GM21786 (cell line): ENCODE data around the gene ZNF891.

ENCODE experiments used
- ATAC-seq: cut with Tn5 transposase; IDR thresholded peaks from one replicate; pipeline ENCODE4 v1.9.1; 2021; ENCODE audit not compliant: unreplicated experiment

ZNF891 gene

DNA sequence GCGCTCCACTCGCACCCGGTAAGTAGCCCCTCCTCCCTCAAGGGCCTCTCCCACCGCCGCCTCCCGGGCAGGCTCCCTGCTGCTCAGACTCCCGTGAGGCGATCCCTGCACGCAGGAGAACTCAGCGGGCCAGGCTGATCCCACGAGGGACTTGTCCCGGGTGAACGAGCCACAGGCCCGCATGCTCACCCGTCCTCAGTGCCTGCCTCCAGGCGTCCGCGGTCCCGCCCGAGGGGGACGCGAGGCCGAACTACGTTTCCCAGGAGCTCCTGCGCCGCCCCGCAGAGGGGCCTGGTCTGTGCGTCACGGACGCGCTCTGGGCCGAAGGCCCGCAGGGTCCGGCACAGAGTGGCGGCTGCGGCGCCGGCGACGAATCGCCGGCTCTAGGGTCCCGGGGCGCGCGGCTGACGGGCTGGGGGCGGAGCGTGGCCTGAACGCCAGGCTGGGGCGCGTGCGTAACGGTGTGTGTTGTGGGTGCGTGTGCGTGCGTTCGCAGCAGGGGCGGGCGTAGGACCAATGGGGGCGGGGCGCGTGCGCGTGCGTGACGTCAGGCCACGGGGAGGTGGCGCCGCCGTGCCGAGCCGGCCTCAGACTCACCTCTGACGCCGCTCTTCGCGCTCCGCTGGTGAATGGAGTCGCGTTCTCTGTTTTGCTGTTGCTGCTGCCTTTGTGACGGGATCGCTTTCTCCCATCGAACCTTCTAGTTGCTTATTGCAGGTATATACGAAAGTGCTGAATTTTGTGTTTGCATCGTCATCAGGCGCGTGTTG, at the start of gene ZNF891, which contains the start of gene ZNF10:
Gene ZNF891 (minus strand): TSS at position 237 of the 770 bp plus-strand sequence. CDS start 8,356 bp downstream, outside the sequence.
Gene ZNF10 (plus strand): TSS at position 590 of the 770 bp plus-strand sequence. CDS start 13,866 bp downstream, outside the sequence.
- ATAC-seq, result peak; percentile 91

DNA sequence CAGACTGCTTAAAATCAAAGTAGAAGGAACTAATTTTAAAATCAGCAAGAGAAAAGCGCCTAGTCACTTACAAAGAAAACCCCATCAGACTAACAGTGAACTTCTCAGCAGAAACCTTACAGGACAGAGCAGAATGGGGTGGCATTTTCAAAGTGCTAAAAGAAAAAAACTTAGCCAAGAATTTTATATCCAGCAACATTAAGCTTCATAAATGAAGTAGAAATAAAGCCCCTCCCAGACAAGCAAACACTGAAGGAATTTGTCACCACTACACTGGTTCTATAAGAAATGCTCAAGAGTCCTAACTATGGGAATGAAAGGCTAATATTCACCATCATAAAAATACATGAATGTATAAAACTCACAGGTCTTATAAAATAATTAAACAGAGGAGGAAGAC, 44.8 kb upstream of the ZNF891 start:
- no peak for ATAC-seq

DNA sequence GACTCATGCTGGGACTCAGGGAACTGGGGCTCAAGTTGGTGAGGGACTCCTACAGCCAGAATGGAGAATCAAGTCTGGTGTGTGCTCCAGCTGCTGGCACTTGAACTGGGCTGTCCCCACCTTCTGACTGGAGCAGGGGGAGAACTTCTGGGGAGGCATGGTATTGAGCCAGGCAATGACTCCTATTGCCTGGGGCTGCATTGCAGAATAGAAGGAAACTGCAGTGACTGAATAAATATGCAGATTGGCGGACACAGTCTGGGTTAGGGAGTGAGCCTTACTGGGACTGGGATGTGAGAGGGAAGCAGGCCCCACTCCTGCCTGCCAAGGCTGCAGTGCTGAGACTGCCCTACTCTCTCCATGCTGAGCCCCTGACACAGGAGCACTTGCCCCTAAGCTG, 42.4 kb upstream of the ZNF891 start:
- ATAC-seq, result no peak

DNA sequence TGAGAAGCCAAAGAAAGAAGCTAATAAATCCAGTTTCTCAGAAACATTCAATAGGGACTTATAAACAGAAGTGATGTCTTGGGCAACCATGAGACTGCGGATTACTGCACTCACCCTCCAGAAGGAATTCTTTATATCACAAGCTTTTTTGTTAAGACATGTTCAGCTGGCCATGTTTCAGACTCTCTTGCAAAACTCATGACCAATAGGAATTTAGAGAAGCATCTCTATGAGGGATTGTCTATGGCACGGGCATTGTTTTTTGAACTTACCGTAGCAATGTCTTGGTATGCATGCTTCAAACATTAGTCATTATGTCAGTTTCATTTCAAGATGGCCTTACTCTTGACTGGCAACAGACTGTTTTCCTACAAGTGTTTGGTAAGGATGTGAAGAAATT, 35.7 kb upstream of the ZNF891 start:
- ATAC-seq, result no peak

DNA sequence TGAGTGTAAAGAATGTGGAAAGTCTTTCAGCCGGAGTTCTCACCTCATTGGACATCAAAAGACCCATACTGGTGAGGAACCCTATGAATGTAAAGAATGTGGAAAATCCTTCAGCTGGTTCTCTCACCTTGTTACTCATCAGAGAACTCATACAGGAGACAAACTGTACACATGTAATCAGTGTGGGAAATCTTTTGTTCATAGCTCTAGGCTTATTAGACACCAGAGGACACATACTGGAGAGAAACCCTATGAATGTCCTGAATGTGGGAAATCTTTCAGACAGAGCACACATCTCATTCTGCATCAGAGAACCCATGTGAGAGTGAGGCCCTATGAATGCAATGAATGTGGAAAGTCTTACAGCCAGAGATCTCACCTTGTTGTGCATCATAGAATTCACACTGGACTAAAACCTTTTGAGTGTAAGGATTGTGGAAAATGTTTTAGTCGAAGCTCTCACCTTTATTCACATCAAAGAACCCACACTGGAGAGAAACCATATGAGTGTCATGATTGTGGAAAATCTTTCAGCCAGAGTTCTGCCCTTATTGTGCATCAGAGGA, 26.1 kb upstream of the ZNF891 start:
- ATAC-seq, result no peak

DNA sequence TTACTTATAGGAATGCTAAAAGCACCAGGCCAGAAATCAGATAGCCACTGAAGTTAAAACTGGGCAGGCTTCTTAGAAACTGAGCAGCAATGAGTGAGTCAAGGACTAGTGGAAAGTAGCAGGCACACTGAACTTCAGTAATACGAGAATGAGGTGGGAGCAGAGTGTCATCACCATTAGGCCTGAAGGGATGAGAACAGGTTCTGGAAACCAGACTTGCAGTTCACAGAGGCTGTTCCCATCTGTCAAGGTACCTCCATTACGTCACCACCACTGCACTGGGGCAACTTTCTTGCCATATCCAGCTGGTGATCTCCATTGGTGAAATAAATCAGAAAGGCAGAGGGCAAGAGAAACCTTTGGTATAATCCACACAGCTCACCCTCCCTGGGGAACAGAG, 15.9 kb upstream of the ZNF891 start:
- ATAC-seq, result no peak

DNA sequence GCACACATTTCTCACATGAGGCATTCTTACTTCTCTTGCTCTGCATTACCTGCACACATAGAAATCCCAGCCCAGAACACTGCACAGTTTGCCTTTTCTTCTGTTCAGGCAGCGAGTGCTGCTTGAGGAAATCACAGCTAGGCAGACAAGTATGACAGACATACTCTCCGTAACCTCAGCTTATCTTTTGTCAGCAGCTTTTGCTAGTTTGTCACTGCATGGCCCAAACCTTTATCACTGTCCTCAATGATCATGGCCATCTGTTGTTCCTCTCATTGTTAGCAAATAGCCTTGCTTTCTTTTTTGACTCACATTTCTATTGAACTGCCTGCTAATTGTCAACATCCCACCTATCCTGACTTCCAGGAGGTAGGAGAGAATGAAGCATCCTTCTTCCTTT, 5.7 kb upstream of the ZNF891 start:
- no peak for ATAC-seq

DNA sequence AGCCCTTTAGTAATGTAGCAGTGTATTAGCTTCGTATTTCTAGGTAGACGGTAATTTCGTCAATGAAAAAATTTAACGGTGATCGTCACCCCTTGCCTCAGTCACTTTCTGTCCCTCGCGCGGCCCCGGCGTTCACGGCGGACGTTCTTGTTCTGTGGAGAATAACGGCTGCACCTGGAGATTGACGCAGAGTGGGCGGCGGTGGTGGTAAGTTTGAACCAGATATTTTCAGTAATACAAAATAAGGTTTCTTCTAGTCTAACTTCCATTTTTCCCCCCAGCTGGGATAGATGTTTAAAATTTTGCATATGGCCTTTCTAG, 694 bp upstream of the ZNF891 start:
- no peak for ATAC-seq

DNA sequence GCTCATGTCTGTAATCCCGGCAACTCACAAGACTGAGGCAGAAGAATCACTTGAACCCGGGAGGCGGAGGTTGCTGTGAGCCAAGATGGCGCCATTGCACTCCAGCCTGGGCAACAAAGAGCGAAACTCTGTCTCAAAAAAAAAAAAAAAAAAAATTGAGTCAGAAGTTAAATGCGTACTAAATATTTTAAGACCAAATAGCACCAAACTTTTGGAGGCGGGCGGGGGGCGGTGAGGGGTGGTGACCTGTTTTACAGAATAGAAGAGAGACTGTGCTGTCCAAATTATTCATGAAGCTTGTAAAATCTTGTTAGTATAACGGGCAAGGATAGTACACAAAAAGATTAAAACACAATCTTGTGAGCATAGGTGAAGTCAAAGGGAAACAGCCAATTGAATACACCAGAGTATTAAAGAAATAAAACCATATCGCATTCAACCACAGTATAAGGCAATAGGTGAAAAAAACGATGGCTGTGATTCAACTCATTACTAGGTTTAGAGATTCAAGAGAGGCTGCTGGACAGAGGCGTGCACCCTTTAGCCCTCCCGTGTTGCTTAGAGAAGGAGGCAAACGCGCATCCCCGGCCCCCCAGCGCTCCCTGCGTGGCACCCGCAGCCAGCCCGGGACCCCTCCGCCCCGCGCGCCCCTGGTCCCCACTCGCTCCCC, 571 bp downstream of the ZNF891 start:
- no peak for ATAC-seq

DNA sequence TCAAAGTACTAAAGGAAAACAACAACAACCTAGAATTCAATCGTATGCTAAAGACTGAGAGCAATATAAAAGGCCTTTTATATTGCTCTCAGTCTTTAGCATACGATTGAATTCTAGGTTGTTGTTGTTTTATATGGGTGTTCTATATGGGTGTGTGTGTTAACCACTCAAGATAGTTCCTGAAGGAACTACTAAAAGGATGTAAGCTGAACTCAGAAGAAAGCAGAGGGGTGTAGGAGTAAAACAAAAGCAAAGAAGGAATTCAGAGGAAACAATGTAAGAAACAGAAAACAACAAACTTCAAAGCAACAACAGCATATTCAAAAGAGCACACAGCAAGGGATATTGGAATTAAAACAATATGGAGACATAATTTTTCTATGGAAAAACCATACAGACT, 5.4 kb downstream of the ZNF891 start:
- no peak for ATAC-seq

DNA sequence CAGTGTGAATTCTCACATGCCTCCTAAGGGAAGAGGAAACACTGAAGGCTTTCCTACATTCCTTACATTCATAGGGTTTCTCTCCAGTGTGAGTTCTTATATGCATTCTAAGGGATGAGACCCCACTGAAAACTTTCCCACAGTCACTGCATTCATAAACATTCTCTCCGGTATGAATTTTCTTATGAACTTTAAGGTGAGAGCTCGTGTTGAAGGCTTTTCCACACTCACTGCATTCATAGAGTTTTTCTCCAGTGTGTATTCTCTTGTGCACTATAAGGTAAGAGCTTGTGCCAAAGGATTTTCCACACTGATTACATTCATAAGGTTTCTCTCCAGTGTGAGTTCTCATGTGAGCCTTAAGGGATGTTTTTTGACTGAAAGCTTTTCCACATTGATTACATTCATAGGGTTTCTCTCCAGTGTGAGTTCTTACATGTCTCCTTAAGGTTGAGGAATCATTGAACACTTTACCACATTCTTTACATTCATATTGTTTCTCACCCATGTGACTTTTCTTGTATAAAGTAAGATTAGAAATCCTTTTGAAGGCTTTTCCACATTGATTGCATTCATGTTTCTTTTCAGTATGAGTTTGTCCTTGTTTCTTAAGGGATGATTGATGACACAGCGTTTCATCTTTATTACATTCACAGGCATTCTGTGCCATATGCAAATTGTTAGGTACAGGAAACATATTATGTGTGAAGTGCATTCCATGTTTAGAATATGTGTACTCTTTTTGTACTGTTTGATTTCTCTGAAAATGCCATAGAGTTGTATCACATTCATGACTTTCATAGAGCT, 9.5 kb downstream of the ZNF891 start:
- ATAC-seq, result no peak

DNA sequence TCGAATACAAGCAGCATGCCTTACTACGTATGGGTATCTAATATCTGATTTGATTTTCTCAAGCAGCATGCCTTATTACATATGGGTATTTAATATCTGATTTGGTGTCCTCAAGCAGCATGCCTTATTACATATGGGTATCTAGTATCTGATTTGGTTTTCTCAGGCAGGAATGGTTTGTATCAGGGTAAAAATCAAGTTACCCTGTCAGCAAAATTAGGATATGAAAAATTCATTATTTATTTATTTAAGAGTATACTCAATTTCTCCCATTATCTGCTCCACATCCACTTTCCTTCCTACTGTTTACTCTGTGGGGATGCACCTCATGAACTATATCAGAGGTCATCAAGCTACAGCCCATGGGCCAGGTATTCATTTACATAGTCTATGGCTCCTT, 21.9 kb downstream of the ZNF891 start:
- no peak for ATAC-seq

DNA sequence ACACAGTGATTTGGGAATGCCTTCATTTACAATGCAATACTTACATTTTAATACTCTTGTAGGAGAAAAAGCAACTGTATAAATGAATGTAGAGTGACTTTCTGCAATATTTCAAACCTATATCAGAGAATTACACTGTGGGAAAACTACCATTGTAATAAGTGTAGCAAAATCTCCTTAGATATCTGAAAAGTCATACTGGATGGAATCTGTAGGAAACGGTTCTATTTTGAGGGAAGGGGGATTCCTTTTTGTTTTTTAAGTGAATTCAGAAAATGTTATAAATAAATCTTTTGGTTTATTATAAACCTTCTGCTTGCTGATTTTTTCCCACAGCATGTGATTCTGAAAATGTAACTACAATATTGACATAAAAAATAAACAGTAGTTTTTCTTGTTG, 23.0 kb downstream of the ZNF891 start:
- no peak for ATAC-seq

DNA sequence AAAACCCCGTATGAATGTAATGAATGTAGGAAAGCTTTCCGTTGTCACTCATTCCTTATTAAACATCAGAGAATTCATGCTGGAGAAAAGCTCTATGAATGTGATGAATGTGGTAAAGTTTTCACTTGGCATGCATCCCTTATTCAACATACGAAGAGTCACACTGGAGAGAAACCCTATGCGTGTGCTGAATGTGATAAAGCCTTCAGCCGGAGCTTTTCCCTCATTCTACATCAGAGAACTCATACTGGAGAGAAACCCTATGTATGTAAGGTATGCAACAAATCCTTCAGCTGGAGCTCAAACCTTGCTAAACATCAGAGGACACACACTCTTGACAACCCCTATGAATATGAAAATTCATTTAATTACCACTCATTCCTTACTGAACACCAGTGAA, 23.8 kb downstream of the ZNF891 start:
- ATAC-seq, result no peak

DNA sequence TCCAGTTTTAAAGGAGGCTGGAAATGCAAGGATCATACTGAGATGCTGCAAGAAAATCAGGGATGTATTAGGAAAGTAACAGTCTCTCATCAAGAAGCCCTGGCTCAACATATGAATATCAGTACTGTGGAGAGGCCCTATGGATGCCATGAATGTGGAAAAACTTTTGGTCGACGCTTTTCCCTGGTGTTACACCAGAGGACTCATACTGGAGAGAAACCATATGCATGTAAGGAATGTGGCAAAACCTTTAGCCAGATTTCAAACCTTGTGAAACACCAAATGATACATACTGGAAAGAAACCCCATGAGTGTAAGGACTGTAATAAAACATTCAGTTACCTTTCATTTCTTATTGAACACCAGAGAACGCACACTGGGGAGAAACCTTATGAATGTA, 24.5 kb downstream of the ZNF891 start:
- ATAC-seq, result no peak

DNA sequence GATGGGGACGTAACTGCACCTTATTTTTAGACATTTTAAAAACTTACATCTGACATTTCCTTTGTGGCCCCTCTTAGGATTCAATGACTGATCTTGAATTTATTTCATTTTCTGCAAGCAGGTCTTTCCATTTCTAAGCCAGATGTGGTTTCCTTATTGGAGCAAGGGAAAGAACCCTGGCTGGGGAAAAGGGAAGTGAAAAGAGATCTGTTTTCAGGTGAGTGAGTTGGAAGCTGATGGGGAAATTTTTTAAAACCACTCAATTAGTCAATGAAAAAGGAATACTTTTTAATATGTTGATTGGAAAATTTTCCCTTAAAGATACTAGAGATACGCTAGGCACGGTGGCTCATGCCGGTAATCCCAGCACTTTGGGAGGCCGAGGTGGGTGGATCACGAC, 46.7 kb downstream of the ZNF891 start:
- no peak for ATAC-seq

DNA sequence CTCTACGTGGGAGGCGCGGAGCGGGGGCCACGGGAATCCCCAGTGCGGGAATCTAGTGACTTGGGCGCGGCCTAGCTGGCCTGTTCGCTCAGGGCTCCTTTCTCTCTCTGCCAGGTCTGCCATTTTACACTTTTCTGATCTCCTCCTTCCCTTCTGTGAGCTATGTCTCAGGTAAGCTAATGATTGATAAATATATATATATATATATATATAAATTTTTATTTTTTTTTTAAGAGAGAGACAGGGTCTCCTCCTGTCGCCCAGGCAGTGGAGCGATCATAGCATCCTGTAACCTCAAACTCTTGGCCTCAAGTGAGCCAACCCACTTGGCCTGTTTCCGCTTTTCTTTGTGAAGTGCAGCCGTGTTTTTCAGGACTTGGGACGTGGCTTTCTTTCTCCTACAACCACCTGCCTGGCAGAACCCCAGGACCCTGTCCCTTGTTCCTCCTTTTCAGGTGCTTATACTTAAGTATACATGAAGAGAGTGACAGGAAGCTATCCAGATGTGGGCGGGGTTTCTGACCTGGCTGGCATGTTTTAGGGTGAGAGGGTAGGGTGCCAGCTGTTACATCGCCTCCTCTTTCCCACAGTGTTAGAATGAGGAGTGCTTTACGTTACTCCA, 48.8 kb downstream of the ZNF891 start:
- no peak for ATAC-seq

DNA sequence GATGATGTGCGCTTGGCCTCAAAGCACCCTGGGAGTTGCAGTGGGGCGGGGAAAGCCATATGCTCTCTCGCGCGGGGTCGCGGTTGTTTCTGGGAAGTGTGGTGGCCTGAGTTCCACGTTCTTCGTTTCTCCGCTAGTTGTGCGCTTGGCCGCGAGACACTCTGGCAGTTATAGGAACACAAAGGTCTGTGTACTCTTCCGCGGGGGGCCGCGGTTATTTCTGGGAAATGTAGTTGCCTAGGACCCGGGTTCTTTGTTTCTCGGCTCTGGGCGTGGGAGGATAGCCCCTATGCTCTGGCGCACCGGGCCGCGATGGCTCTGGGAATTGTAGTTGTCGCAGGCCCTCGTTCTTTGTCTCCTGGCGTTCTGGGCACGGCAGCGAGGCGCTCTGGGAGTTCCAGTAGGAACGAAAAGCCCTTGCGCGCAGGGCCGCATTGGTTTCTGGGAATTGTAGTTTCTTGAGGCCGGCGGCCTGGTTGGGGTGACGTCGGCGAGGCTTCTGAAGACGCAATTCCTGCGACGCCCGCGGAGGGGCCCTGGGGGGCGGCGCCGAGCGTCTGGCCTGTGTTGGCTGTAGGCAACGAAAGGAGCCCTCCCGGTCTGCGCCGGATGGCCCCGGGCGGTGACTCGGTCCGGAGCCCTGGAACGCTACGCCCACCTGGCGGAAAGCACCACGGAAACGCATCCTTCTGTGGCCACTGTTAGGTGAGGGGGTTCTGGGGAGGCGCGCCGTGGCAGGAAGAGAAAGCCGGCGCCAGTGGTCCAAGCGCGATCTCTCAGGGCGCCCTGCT, 49.5 kb downstream of the ZNF891 start, which contains the start of gene ZNF140:
Gene ZNF140 (plus strand): TSS at position 556 of the 791 bp plus-strand sequence. CDS start 398 bp downstream, outside the sequence.
- ATAC-seq, result peak; percentile 62

DNA sequence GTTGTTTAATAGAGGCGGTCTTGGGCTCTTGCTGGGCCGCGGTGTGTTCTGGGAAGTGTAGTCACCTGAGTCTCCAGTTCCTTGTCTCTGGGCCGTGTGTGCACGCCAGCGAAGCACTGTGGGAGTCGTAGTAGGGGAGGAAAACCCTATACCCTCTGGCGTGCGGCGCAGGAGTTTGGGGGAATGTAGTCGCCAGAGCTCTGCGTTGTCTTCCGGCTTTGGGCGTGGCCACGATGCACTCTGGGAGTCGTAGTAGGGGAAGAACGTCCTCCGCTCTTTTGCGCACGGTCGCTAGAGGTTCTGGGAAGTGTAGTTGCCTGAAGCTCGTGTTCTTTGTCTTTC, 50.1 kb downstream of the ZNF891 start:
- ATAC-seq, result peak; percentile 79

DNA sequence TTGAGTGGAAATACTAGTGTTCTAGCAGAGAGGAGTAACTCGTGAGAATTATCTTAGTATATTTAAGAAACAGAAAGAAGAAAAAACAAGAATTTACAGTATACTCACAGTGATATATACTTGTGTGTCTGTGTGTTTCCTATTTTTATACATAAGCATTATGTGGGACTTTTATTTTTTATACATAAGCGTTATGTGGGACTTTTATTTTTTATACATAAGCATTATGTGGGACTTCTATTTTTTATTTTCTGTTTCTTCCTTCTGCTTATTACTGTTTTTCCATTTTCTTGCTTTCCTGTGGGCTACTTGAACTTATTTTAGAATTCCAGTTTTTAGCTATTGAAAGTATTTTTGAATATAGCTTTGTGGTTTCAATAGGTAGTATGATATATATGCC, 56.2 kb downstream of the ZNF891 start:
- ATAC-seq, result no peak
